Testis (tissue), 3 donors: ENCODE measurements around the gene PRKAR1A. TPM values are rescaled to one million over a fixed set of nuclear protein-coding genes. Genes with fewer than 3 reads are reported as not detected.
A peak's percentile ranks its signal among the peaks of the same experiment; 100 is the strongest.

ENCODE experiments used
- DNase-seq: peaks from one replicate; pipeline ENCODE4 v3.0.0-alpha.2; 2019
- H3K27ac ChIP-seq, 2 donors: fragments of 200-600 bp; sonication (generic); one replicate each; pipeline ENCODE4 v1.5.1; 2019
- H3K27me3 ChIP-seq: fragments of 200-600 bp; sonication (generic); one replicate; pipeline ENCODE4 v1.5.1; 2019
- H3K36me3 ChIP-seq: fragments of 200-600 bp; sonication (generic); one replicate; pipeline ENCODE4 v1.5.1; 2017; ENCODE audit warnings: low read depth; ENCODE audit errors: missing control alignments
- H3K4me1 ChIP-seq: fragments of 200-600 bp; sonication (generic); one replicate; pipeline ENCODE4 v1.5.1; 2019
- H3K4me3 ChIP-seq, 2 donors: fragments of 200-600 bp; sonication (generic); one replicate each; pipeline ENCODE4 v1.5.1; 2017 to 2019
- H3K9me3 ChIP-seq: fragments of 200-600 bp; sonication (generic); one replicate; pipeline ENCODE4 v1.5.1; 2017
- CTCF ChIP-seq, 3 experiments: fragments of 450-650 bp in 2 of 3; fragments of 200-600 bp in 1 of 3; sonication (generic) in 1 of 3; IDR thresholded peaks; one replicate each; pipeline ENCODE4 v1.5.1; 2016 to 2019; ENCODE audit warnings: antibody characterized with exemption in 3 of 3, mild to moderate bottlenecking in 2 of 3, moderate library complexity in 1 of 3
- POLR2A ChIP-seq: fragments of 450-650 bp; IDR thresholded peaks from one replicate; pipeline ENCODE4 v1.6.1; 2017; ENCODE audit warnings: antibody characterized with exemption, mild to moderate bottlenecking, moderate library complexity
- WGBS, 2 donors: methylation state at CpG; one replicate each; pipeline ENCODE4 v1.1.5; 2018; 5-methylcytosine and 5-hydroxymethylcytosine counted together
- intact Hi-C: fragments of 100-400 bp; cut with DNase I; formaldehyde crosslinking; loops from one replicate; pipeline ENCODE4 v1.15.1; 2023; ENCODE audit warnings: low total_unique reads
- polyA plus RNA-seq: library from polyadenylated mRNA; stranded (reverse); fragments of 350-450 nt; fragmentation: Illumina TruSeq; extraction: RNeasy Lipid Tissue Mini Kit (QIAGEN cat#74804); gene quantifications from one replicate; pipeline ENCODE4 v1.2.3, GENCODE V29; 2014; ENCODE audit warnings: low read depth, low replicate concordance; ENCODE audit not compliant: insufficient read depth
- total RNA-seq, 2 donors: library from RNA; depleted of rRNA; stranded (reverse); fragments of >200 nt; gene quantifications; one replicate each; pipeline ENCODE4 v1.2.3, GENCODE V29; 2016

The PRKAR1A gene
- total and polyA plus RNA-seq, 3 donors from 2014 or later = 279 to 375 (median 319) TPM

- DNase-seq = peak; percentile 71
- Histone ChIP-seq H3K27ac (peak overlapping the region; percentile 84 to 96), H3K4me3 (no peak overlapping the region), H3K36me3 (no peaks in the 10 kb centered on the region), H3K4me1 (peaks cover 61% of the 10 kb centered on the region), H3K27me3 (no peaks in the 10 kb centered on the region), H3K9me3 (no peaks in the 10 kb centered on the region)
- intact Hi-C loops = loop anchor here (10.0 kb wide), 1 partner anchor 61 kb away; no protein-coding TSS in a partner anchor
- WGBS, 2 donors = 35 to 40% methylated on average over 5 of the region's 5 CpGs
- TF ChIP-seq CTCF (IDR thresholded peaks at IDR 0.05) = no peak
- TF ChIP-seq POLR2A = no peak
Measured at GRCh38 chr17:68595496-68595895, 83.3 kb downstream of the PRKAR1A start.

- no peaks in the 10 kb centered on the region for H3K9me3 ChIP-seq
- peaks cover 61% of the 10 kb centered on the region for H3K4me1 ChIP-seq
- H3K27me3 ChIP-seq = no peaks in the 10 kb centered on the region
- H3K36me3 ChIP-seq = no peaks in the 10 kb centered on the region
- TF ChIP-seq CTCF (IDR thresholded peaks at IDR 0.05) (no peak), POLR2A (no peak)
- WGBS, 2 donors = 32 to 59% methylated on average over 2 of the region's 2 CpGs
- H3K4me3 ChIP-seq = no peak overlapping the region
- DNase-seq = no peak
- intact Hi-C loops = loop anchor here (10.0 kb wide), 1 partner anchor 61 kb away; no protein-coding TSS in a partner anchor
- peak overlapping the region; percentile 84 to 96 for H3K27ac ChIP-seq
Measured at GRCh38 chr17:68595986-68596385, 83.8 kb downstream of the PRKAR1A start.

- H3K27me3 ChIP-seq = no peaks in the 10 kb centered on the region
- DNase-seq = no peak
- H3K27ac ChIP-seq = peak overlapping the region; percentile 84 to 96
- H3K9me3 ChIP-seq = no peaks in the 10 kb centered on the region
- peaks cover 64% of the 10 kb centered on the region for H3K4me1 ChIP-seq
- intact Hi-C loops = loop anchor here (10.0 kb wide), 1 partner anchor 62 kb away; no protein-coding TSS in a partner anchor
- no peak for TF ChIP-seq CTCF (IDR thresholded peaks at IDR 0.05)
- TF ChIP-seq POLR2A = no peak
- no peak overlapping the region for H3K4me3 ChIP-seq
- no peaks in the 10 kb centered on the region for H3K36me3 ChIP-seq
- 69 to 70% methylated on average over 5 of the region's 5 CpGs for WGBS, 2 donors
Measured at GRCh38 chr17:68596411-68596945, 84.2 kb downstream of the PRKAR1A start.

GRCh38 chr17:68598074-68598473 lies 85.8 kb downstream of the PRKAR1A start:
- H3K36me3 ChIP-seq = no peaks in the 10 kb centered on the region
- no peaks in the 10 kb centered on the region for H3K27me3 ChIP-seq
- no peaks in the 10 kb centered on the region for H3K9me3 ChIP-seq
- H3K4me1 ChIP-seq = peaks cover 58% of the 10 kb centered on the region
- no peak for DNase-seq
- TF ChIP-seq POLR2A = no peak
- TF ChIP-seq CTCF (IDR thresholded peaks at IDR 0.05) = no peak
- H3K4me3 ChIP-seq = peak overlapping the region in 1 of 2 donors; percentile 93
- WGBS, 2 donors = 55 to 70% methylated on average over 4 of the region's 4 CpGs
- peak overlapping the region; percentile 84 to 96 for H3K27ac ChIP-seq
- intact Hi-C loops = loop anchor here (10.0 kb wide), 1 partner anchor 63 kb away; no protein-coding TSS in a partner anchor

GRCh38 chr17:68598545-68598961 lies 86.3 kb downstream of the PRKAR1A start:
- peaks cover 54% of the 10 kb centered on the region for H3K4me1 ChIP-seq
- H3K27me3 ChIP-seq = no peaks in the 10 kb centered on the region
- no peaks in the 10 kb centered on the region for H3K36me3 ChIP-seq
- no peak for DNase-seq
- no peaks in the 10 kb centered on the region for H3K9me3 ChIP-seq
- peak overlapping the region; percentile 82 to 93 for H3K4me3 ChIP-seq
- TF ChIP-seq POLR2A = no peak
- no peak for TF ChIP-seq CTCF (IDR thresholded peaks at IDR 0.05)
- 39 to 49% methylated on average over 4 of the region's 4 CpGs for WGBS, 2 donors
- H3K27ac ChIP-seq = peak overlapping the region; percentile 84 to 96
- intact Hi-C loops = loop anchor here (10.0 kb wide), 1 partner anchor 64 kb away; no protein-coding TSS in a partner anchor
